ENCODE measurements around the gene SPRN.

SPRN gene

DNA sequence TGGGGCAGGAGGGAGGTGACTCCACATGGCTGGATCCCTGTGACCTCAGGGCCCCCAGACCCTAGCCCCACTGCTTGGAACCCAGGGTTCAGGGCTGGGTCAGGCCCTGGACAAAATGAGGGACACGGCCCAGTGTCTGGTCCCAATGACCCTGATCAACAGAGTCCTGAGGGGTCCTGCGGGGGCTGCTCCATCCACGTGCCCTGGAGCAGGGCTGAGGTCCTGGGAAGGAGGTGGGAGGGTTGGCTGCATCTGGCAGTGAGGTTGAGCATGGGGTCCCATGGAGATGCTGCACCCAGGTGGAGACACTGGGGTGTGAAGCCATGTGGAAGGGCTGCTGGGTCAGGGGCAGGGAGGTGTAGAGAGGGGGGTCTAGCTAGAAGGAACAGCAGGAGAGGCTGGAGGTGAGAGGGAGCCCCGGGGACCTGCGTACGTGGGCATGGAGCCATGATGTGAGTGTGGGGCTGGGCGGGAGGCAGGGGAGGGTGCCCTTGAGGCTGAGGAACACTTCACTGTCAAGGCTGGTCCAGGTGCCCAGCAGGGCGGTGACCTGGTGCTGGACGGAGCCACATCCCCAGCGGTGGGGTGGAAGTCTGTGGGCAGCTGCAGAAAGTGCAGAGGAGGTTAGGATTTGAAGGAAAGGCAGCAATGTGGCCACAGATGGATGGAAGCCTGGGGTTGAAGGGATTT lies 29.9 kb upstream of the SPRN start:
- no peaks in the 10 kb centered on the region for H3K9me3 ChIP-seq
- no peak overlapping the region for H3K4me3 ChIP-seq (ENCODE audit: low read depth in 1 of 2, low read length in 1 of 2)
- no peaks in the 10 kb centered on the region for H3K4me1 ChIP-seq (ENCODE audit: control insufficient read depth in 1 of 2, insufficient read depth in 1 of 2, low read depth in 1 of 2, low read length in 1 of 2)
- TF ChIP-seq, protein P1, sequence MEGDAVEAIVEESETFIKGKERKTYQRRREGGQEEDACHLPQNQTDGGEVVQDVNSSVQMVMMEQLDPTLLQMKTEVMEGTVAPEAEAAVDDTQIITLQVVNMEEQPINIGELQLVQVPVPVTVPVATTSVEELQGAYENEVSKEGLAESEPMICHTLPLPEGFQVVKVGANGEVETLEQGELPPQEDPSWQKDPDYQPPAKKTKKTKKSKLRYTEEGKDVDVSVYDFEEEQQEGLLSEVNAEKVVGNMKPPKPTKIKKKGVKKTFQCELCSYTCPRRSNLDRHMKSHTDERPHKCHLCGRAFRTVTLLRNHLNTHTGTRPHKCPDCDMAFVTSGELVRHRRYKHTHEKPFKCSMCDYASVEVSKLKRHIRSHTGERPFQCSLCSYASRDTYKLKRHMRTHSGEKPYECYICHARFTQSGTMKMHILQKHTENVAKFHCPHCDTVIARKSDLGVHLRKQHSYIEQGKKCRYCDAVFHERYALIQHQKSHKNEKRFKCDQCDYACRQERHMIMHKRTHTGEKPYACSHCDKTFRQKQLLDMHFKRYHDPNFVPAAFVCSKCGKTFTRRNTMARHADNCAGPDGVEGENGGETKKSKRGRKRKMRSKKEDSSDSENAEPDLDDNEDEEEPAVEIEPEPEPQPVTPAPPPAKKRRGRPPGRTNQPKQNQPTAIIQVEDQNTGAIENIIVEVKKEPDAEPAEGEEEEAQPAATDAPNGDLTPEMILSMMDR (IDR thresholded peaks at IDR 0.05): no peak
- no peaks in the 10 kb centered on the region for H3K27me3 ChIP-seq
- H3K36me3 ChIP-seq: no peaks in the 10 kb centered on the region
- no peak overlapping the region for H3K27ac ChIP-seq

DNA sequence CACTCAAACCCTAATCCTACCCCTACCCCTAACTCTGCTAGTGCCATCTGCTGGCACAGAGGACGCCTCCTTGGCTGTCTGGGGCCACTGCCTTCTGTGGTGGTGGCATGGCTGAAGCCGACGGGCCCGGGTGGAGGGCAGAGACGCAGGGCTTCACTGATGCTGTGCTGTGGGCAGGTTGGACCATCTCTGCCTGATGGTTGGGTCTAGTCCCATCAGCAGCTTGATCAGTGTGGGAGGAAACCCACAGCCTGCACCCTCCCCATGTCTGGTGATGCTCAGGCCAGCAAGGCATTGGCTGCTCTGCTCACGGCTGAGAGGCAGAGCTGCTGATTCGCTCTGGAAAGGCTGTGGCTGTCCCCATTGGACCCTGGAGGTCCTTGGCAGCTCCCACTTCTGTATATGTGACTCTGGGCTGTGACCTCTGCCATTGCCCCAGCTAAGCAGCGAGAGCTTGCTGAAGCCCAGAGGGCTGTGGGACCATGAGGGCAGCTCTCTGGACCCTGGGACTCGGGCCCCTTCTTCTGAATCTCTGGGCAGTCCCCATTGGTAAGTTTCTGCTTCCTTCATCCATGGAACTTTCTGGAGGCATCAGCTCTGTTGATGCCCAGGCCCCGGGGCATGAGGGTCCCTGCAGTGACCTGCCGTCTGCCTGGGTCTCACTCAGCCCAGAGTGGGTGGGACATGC lies 29.2 kb upstream of the SPRN start, which contains the start of gene SCART1:
Gene SCART1 (plus strand): TSS at position 430 of the 688 bp plus-strand sequence. CDS start 53 bp downstream, at position 483.
- H3K36me3 ChIP-seq: no peaks in the 10 kb centered on the region
- H3K9me3 ChIP-seq: no peaks in the 10 kb centered on the region
- no peaks in the 10 kb centered on the region for H3K4me1 ChIP-seq (ENCODE audit: control insufficient read depth in 1 of 2, insufficient read depth in 1 of 2, low read depth in 1 of 2, low read length in 1 of 2)
- H3K27ac ChIP-seq: no peak within 1 kb of the TSS
- H3K4me3 ChIP-seq (ENCODE audit: low read depth in 1 of 2, low read length in 1 of 2): no peak within 1 kb of the TSS
- no peaks in the 10 kb centered on the region for H3K27me3 ChIP-seq
- TF ChIP-seq, protein P1 (IDR thresholded peaks at IDR 0.05): no peak

DNA sequence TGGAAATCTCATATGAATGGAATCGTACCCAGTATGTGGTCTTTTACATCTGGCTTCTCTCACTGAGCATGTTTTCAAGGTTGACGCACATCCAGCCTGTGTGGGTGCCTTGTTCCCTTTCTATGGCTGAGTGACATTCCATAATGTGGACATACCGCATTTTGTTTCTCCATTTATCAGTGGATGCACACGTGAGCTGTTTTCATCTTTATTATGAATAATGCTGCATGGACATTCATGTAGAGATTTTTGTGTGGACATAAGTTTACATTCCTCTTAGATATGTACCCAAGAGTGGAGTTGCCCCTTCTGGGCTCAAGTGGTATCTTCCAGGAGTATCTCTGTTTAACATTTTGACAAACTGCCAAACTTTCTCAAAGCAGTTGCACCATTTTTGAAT lies 28.0 kb upstream of the SPRN start:
- no peaks in the 10 kb centered on the region for H3K36me3 ChIP-seq
- TF ChIP-seq, protein P1 (IDR thresholded peaks at IDR 0.05): no peak
- H3K27ac ChIP-seq: no peak overlapping the region
- H3K27me3 ChIP-seq: no peaks in the 10 kb centered on the region
- no peaks in the 10 kb centered on the region for H3K4me1 ChIP-seq (ENCODE audit: control insufficient read depth in 1 of 2, insufficient read depth in 1 of 2, low read depth in 1 of 2, low read length in 1 of 2)
- peaks cover 6% of the 10 kb centered on the region for H3K9me3 ChIP-seq
- no peak overlapping the region for H3K4me3 ChIP-seq (ENCODE audit: low read depth in 1 of 2, low read length in 1 of 2)

DNA sequence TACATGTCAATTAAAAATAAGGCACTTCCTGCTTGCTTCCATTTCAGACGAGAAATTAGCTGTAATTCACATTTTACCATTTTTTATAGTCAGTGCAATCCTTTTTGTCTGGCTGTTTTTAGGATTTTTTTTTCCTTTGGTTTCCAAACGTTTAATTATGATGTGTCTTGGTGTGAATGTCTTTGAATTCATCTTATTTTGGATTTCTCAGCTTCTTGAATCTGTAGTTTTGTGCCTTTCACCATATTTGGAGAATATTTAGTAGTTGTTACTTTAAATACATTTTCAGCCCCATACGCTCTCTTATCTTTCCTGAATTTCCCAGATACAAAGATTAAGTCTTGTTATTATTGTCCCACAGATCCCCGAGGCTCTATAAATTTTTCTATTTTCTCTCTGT lies 26.9 kb upstream of the SPRN start:
- H3K4me3 ChIP-seq (ENCODE audit: low read depth in 1 of 2, low read length in 1 of 2): no peak overlapping the region
- TF ChIP-seq, protein P1 (IDR thresholded peaks at IDR 0.05): no peak
- H3K27me3 ChIP-seq: peaks cover 2% of the 10 kb centered on the region
- H3K9me3 ChIP-seq: peaks cover 17% of the 10 kb centered on the region
- H3K27ac ChIP-seq: no peak overlapping the region
- no peaks in the 10 kb centered on the region for H3K36me3 ChIP-seq
- H3K4me1 ChIP-seq (ENCODE audit: control insufficient read depth in 1 of 2, insufficient read depth in 1 of 2, low read depth in 1 of 2, low read length in 1 of 2): no peaks in the 10 kb centered on the region

DNA sequence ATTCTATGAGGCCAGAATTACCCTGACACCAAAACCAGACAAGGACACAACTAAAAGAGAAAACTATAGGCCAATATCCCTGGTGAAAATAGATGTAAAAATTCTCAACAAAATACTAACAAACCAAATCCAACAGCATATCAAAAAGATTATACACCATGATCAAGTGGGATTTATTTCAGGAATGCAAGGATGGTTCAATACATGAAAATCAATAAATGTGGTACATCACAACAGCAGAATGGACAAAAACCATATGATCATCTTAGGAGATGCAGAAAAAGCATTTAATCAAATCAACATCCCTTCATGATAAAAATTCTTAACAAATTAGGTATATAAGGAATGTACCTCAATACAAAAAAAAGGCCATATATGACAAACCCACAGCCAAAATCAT lies 23.7 kb upstream of the SPRN start:
- Histone ChIP-seq H3K9me3 (peaks cover 24% of the 10 kb centered on the region), H3K27ac (no peak overlapping the region), H3K27me3 (peaks cover 5% of the 10 kb centered on the region), H3K4me3 (ENCODE audit: low read depth in 1 of 2, low read length in 1 of 2) (no peak overlapping the region), H3K36me3 (no peaks in the 10 kb centered on the region), H3K4me1 (ENCODE audit: control insufficient read depth in 1 of 2, insufficient read depth in 1 of 2, low read depth in 1 of 2, low read length in 1 of 2) (no peaks in the 10 kb centered on the region)
- TF ChIP-seq, protein P1 (IDR thresholded peaks at IDR 0.05): no peak
